Stimulated activated CD8-positive, alpha-beta memory T cell treated with anti-CD3 and anti-CD28 coated beads, Interleukin-15, amount 100 ng/mL, for 4 hours (primary cell): Measurements from ENCODE around the gene PRKD1.
"Not testable (repeated sequence)": the region's sequence is repeated elsewhere in the genome, so short reads cannot be mapped to it uniquely, and the experiment has no call there.

Experiments used
- DNase-seq, 2 donors: peaks; one replicate each; pipeline ENCODE4 v3.0.0-alpha.2; 2020; ENCODE audit warnings: low read depth in 2 of 2

Gene PRKD1

DNA sequence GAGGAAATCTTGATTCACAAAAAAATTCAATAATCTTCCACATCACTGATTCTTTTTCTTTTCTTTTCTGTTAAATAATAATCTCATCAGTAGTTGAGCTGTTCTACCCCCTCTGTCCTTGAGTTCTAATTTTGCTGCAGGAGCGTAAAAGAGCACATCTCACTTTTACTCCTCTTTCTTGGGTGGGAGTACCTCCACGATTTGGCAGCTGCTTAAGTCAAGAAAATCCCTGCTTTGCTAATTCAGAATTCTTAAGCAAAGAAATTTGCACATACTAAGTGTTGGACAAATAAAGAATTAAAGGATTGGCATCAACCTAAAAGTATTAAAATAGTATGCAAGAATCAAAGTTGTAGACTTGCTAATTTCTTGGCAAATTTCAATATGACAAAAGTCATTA, 128.8 kb downstream of the PRKD1 start:
- DNase-seq: no peak

DNA sequence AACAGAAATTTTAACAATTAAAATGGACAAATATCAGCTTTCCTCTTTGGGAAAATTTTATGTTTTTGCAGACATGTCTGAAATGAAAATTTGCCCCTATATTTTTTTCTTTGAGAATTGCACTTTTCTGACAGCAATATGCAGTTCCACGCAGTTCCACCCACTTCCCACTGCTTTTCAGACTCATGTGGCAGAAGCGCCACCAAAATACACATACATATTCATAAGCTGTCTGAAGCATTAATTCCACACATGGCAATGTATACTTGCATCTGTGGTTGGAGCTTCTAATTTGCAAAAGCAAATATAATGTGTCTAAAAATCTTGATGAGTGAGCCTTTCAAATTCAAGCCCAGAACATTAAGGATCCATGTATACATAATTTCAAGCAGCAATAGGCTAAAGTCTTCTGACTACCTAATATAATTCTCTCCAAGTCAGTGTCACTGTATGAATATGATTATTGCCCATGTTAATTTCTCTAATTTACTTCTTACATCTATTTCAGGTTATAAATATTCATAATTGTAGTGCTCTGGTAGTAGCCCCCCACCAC, 129.5 kb downstream of the PRKD1 start:
- no peak for DNase-seq

DNA sequence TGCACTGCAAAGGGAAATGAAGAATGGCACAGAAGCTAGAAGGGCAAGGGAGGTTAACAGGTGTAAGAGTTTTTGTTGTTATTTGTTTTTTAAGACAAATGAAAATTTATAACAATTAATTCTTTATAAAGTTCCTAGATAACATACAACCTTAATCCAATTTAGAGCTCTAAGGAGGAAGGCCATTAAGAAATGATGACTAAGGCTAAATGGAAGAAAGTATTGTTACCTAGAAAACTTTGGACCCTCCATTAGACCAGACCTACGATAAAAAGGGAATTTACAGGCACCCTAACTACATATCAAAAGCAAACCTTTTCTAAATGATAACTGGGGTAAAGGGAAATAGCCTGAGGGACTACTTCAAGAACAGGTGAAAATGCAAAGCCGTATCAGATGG, 130.8 kb downstream of the PRKD1 start:
- DNase-seq: no peak

DNA sequence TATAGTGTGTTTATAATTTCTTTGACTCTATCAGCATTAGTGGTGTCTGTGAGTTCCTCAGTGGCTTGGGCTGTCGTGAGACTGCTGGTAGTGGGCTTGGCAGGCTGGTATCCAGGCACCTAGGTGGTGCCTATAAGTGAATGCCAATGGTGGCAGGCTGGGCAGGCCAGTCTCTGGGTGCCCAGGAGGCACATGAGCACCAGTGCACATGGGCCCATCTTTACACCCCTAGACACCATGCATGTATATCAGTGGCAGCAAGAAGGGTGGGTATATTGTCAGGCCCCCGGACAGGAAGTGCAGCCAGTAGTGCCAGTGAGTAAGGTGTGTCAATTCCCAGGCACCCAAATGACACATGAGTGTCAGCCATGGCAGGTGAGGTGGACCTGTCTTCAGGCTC, 138.2 kb downstream of the PRKD1 start:
- DNase-seq: no peak

DNA sequence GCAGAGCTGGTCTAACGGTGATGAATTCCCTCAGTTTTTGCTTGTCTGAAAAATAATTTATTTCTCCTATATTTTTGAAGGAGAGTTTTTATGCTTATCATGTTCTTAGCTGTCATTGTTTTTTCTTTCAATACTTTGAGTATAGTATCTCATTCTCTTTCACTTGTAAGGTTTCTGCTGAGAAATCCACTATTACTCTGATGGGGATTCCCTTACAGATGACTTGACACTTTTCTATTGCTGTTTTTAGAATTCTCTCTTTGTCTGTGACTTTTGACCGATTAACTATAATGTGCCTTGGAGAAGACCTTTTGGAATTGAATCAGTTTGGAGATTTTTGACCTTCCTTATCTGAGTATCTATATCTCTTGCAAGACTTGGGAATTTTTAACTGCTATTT, 139.6 kb downstream of the PRKD1 start:
- no peak for DNase-seq

DNA sequence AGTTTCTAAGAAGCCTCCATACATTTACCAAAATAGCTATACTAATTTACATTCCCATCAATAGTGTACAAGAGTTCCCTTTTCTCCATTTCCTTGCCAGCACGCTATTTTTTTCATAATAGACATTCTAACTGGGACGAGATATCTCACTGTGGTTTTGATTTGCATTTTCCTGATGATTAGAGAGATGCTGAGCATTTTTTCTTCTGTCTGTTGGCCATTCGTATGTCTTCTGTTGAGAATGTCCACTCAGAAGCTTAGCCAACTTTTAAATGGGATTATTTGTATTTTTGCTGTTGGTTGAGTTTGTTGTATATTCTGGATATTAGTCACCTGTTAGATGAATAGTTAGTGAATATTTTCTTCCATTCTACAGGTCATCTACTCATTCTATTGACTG, 144.1 kb downstream of the PRKD1 start:
- no peak for DNase-seq

DNA sequence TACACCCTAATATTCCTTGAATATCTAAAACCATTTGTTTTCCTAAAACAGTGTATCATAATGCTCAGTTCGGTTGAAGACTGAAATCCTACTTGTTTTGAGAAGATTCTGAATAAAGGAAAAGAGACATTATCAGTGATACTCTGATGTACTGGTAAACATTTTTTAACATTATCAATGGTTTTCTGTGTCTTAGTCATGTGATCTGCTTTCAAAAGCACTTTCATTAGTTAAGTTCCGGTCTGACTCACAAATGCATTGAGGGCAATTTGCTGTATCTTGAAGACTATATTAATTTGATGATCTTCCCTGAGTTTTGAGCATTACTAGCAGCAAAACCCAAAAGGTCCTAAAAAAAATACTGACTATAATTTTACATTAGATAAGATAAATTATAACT, 145.6 kb downstream of the PRKD1 start:
- no peak for DNase-seq

DNA sequence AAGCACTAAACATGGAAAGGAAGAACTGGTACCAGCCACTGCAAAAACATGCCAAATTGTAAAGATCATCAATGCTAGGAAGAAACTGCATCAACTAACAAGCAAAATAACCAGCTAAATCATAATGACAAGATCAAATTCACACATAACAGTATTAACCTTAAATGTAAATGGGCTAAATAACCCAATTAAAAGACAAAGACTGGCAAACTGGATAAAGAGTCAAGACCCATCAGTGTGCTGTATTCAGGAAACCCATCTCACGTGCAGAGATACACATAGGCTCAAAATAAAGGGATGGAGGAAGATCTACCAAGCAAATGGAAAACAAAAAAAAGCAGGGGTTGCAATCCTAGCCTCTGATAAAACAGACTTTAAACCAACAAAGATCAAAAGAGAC, 150.5 kb downstream of the PRKD1 start:
- DNase-seq: not testable (repeated sequence)

DNA sequence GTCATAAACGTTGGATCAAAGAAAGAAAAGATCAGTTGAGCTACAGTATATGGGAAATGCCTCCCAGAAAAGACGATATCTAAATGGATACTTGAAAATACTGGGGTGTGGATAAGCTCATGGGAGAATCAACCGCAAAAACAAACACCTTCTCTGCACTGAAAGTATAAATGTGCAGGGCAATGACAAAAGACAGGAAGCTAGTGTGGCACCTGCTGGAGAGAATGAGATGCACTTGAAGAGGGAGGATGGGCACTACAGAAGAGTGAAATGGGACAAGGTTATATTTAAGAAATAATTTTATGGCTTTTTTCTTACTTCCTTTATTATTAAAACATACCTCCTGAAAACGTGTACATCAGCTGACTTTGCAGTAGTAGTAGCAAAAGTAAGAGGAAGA, 153.7 kb downstream of the PRKD1 start:
- no peak for DNase-seq

DNA sequence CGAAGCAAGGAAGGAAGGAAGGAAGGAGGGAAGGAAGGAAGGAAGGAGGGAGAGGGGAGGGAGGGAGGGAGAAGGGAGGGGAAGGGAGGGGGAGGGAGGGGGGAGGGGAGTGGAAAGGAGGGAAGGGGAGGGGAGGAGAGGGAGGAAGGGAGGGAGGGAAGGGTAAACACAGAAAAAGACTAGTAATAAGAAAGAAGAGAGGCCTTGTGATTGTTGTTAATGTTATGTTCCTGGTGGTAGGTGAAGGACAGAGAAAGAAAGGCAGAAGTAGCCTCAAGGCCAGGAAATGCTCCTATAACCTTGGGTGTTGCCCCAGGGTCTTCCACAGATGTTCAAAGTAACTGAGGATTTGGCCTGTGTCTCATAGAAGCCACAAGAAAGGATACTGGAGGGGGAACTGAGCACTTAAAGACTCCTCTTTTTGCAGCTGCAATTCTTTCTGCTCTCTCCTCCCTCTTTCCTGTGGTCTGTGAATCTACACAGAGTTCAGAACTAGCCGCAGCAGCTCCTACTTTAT, 164.2 kb downstream of the PRKD1 start:
- no peak for DNase-seq

DNA sequence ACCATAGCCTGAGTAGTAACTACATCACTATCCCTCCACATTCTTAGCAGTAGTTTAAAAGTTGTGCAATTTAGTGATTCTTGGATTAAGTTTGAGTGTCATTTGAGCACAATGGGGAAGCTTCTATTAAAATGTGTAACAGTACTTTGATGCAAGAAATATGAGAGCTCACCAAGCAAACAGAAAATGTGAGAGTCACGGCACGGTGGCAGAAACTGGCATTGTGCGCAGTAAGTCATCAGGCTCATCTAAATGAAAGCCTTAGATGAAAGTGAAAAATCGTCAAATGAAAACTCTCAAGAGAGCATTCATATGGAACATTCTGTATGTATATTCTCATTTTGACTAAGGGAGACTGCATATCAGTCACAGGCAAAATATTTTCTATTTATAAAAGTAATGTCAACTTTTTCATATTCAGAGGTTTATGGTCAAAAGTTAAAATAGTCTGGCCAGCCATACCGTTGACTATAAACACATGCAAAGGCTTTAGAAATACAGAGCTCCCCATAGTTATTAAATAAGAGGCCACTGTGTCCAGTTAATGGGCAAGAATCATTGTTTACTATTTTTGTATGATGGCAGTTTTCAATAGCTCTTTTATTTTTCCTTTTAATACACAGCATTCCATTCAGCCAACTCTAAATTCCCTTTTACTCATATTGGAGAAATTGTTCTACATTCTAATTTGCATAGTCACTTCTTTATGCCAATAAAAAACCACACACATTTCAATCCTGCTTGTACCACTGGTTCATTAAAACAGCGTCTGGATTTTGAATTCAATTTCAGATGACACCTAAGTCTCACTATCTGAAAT, 167.9 kb downstream of the PRKD1 start:
- DNase-seq: no peak

DNA sequence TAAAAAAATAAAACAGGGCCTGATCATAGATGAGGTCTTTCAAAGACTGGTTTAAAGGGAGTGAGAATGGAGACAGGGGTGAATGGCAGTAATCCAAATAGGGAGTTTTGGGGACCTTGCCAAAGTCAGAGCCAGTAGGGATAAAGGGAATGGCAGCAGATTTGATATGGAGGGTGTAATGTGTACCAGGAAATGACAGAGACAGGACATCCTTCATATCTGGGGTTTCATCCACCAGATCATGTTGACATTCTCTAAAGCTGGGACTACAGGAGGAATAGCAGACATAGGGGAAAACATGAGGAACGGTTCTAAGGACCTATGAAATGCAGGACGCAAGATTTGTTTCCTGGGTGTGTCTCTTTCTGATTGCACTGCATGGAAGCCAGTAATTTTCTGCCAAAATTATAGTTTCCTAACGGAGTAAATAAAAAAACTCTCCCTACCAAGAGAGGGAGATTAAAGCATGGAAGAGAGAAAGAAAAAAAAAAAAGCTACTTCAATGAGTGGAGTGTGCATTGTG, 169.9 kb downstream of the PRKD1 start:
- no peak for DNase-seq

DNA sequence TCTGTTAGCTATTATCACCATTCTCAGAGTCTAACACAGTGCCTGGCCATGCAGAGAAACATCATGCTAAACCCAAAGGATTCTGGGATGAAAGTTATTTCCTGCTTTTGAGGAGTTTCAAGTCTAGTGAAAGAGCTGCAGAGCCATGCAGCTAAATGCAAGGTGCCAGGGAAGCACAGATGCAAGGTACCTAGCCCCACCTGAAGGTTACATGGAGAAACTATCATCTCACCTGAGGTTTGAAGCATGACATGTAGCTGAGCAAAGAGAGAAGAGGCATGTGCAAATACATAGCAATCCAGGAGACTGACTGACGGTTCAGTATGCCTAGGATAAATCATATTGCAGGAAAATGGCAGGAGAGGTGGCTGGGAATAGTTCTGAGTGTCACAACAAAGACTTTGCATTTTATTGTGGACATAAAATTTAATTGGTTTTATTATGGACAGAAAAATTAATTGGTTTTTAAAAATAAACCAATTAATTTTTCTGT, 170.4 kb downstream of the PRKD1 start:
- no peak for DNase-seq

DNA sequence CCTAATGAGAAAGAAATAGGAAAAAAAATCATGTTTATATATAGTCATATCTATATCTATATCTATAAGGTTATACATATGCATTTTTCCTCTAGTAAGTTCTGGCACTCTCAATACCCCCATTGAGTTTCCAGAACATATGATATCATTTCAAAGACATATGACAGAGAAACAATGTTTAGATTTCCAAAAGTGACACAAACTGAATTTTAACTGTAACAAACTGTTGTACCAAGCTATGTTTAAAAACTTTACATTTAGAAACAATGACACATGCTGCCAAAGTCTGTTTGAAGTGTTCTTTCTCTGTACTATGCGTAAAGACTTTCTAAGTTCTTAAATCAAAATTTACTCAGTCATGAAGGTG, 171.6 kb downstream of the PRKD1 start:
- DNase-seq: no peak

DNA sequence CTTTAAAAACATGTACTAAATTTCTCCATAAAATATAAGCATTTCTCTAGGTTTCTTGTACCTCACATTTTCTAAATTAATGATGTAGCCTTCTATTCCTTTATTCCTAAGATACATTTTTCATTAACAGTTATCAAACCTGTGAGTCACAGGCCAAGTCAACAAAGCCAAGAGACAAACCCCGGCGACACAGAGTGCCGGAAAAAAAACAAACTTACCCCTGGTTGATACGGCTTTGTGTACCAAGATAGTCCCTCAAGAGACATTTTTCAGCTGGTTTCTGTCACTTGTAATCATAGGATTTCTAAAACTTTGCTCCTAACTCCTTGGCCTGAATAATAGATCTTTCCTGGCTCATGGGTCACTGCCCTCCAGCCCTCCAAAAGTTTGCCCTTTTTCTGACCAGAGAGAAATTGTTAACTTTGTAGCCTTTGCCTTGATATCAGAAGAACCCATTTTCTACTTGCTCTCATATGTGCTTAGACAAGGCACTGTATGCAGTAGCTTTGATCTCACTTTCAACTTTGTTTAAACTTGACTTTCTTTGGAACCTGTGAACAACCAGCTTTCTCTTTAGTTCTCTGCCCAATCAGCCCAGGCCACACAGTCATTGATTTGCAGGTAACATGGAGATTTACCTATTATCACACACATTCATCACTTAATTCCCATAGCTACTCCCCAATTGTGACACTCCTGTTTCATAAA, 172.2 kb downstream of the PRKD1 start:
- DNase-seq: no peak

DNA sequence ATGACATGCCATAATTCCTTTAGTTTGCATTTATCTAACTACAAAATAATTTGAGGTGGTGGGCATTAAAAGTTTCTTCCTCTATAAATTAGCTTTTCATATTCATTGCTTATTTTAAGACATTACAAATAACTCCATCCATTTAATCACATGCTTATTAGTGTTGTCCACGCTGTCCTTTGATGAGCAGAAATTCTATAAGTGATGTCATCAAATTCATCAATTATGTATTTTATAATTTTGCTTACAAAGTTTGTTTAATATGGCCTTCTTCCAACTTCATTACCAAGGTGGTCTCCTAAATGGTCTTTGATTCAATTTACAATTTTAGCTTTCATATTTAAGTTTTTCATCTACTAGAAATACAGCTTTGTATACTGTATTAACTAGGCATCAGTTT, 173.5 kb downstream of the PRKD1 start:
- no peak for DNase-seq

DNA sequence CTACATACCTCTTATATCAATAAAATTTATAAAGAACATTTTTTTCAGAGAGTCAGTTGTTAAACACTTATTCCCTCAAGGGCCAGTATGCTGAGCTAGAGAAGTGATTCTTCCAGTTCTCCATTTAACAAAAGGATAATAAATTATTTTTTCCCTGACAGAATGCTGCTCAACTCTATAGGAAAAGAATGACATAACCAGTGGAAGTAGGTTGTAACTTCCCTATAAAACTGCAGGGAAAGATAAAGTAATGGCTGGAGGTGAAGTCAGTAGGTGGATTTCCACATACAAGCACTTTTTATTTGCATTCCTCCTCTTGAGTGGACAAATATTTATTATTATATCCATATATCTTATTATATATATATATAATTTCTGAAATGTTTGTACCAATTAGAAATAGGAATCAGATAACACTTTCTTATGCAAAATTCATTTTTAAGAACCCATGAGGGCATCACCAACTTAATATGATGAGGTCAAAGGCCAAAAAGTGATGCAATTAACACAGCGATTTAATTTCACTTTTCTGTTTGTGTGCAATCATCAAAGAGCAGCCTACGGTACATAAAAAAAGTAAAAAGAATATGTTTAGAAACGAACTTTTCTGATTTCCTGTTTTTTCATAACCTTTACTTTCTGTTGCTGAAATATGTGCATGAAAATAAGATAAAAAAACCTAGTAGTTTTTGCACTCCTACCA, 175.3 kb downstream of the PRKD1 start:
- DNase-seq: no peak

DNA sequence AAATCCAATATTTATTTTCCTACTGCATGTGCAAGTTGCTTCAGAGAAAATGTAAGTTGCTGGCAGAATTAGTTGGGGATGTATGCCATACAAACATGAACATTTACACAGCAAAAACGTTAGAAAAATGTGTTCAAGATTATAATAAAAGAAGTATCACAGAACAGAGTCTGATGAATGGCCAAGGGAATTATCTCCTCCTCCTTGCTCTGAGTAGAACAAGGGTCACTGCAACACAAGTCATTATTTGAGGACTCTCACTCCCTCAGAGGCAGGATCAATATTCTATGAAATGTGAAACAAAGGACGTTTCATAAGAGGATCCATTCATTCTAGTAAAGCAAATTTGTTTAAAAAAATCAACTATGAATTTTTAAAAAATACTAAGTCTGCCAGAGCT, 177.8 kb downstream of the PRKD1 start:
- no peak for DNase-seq

DNA sequence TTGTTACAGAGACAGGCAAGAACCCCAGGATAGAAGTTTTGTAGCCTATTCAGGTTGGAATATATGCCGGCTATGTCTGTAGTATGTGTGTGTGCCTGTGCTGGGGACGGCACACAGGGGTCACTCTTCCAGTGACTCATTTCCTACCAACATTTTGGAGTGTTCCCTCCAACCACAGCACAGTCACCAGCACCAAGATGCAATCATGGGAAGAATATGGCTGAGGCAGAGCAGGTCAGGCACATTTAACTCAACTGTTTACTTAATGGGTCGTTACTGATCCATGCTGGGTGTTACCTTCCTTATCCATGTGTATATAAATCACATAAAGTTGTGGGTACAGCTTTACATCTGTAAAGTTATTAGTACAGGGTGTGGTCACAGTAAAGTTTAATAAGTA, 178.3 kb downstream of the PRKD1 start:
- DNase-seq: no peak

DNA sequence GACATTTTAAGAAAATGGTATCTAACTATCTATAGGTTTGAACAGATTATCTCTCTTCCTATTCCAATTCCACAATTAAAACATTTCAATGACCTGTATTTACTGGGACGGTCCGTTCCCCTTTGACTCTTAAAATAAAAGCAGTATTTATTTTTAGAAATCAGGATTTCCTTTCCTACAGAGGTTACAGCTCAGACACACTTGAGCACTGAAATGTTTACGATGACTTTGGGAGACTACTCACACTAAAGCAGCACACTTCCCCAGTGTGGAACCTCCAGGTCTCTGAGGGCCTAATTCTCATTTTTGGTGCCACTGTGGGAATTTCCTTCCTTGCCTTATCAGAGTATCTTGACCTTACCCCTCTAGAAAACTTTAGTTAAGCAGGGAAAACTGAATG, 181.8 kb downstream of the PRKD1 start:
- no peak for DNase-seq

DNA sequence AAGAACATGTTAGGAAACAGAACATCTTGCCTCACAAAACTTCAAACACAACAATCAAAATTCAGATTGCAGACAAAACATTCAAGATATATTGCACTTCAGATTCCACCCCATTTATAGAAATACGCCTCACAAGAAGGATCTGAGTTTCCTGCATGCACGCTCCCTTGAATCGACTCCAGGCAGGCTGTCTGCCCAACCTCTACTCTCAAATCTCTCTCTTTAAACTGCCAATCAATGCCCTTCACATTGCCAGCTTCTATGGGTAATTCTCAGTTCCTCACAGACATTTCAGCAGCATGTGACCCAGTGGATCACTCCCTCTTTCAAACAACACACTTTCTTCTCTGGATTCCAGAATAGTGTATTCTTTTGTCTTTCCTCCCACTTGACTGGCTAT, 184.1 kb downstream of the PRKD1 start:
- no peak for DNase-seq

DNA sequence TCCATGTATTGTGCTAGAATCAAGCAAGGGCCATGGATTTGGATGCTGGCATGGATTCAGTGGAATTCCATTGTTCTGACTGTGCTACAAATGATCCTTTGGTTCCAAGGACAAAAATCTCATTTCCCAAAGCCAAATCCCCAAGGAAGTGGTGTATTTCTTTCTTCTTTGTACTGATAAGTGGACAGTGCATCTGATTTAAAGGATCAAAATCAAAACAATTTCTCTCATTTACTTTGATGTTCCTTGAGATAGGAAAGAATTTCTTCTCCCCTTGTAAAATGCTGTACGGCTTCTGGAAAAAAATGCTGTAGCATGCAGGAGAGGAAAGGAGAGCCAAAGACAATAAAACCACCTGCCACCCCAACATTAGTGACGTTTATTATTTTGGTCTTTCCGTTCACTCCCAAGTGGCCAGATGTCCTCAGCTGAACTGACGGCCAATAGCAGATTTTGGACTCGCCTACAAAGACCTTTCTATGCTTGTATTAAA, 185.7 kb downstream of the PRKD1 start:
- DNase-seq: no peak
